Cardiac septum (tissue), 1 donor: ENCODE measurements around the gene RTKN2. TPM values are rescaled to one million over a fixed set of nuclear protein-coding genes. Genes with fewer than 3 reads are reported as not detected.
"Not testable (repeated sequence)": the region's sequence is repeated elsewhere in the genome, so short reads cannot be mapped to it uniquely, and the experiment has no call there.

ENCODE experiments used
- DNase-seq: peaks from one replicate; pipeline ENCODE4 v3.0.0-alpha.2; 2020; ENCODE audit warnings: low spot score
- intact Hi-C: fragments of 100-400 bp; cut with DNase I; formaldehyde crosslinking; loops from one replicate; pipeline ENCODE4 v1.14.0; 2022
- long read RNA-seq: library from polyadenylated mRNA; unstranded; transcript quantifications from one replicate; pipeline ENCODE4 v2.0.0, GENCODE V29; 2021
- total RNA-seq: library from RNA; stranded (reverse); fragmentation: NEBNext Ultra II Directional; extraction: Animal tissue kit (Norgen Biotek cat#: 25700); gene quantifications from one replicate; pipeline ENCODE4 v1.2.1, GENCODE V29; 2021
- donor health status: DM: no; HTN: no; CAD: no.

Gene RTKN2, protein sequence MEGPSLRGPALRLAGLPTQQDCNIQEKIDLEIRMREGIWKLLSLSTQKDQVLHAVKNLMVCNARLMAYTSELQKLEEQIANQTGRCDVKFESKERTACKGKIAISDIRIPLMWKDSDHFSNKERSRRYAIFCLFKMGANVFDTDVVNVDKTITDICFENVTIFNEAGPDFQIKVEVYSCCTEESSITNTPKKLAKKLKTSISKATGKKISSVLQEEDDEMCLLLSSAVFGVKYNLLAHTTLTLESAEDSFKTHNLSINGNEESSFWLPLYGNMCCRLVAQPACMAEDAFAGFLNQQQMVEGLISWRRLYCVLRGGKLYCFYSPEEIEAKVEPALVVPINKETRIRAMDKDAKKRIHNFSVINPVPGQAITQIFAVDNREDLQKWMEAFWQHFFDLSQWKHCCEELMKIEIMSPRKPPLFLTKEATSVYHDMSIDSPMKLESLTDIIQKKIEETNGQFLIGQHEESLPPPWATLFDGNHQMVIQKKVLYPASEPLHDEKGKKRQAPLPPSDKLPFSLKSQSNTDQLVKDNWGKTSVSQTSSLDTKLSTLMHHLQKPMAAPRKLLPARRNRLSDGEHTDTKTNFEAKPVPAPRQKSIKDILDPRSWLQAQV
- total RNA-seq = 0.03 TPM
- long read RNA-seq = 0 reads

- peak; percentile 79 for DNase-seq
- intact Hi-C loops = no loop called here
Measured at GRCh38 chr10:62268399-62269114, at the start of gene RTKN2. Gene RTKN2 (minus strand): TSS chr10:62268844. CDS start chr10:62268610, 234 bp downstream.

DNA sequence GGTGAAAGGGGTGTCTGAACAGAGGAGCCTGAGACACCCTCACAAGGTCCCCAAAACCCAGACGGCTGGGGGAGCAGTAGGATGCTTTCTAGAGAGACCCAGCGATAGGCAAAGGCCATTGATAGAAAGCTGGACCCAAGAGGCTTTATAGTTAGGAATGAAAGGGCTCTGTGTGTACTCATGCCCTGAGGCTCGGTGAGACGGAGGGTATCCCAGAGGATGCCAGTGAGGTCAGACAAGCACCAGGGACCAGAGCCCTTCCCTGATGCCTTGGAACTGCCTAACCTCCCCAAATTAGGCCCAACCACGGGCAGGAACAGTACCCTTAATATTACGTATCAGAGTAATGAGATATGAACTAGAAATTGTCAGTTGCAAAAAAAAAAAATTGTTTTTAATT lies 48.6 kb upstream of the RTKN2 start:
- intact Hi-C loops = no loop called here

DNA sequence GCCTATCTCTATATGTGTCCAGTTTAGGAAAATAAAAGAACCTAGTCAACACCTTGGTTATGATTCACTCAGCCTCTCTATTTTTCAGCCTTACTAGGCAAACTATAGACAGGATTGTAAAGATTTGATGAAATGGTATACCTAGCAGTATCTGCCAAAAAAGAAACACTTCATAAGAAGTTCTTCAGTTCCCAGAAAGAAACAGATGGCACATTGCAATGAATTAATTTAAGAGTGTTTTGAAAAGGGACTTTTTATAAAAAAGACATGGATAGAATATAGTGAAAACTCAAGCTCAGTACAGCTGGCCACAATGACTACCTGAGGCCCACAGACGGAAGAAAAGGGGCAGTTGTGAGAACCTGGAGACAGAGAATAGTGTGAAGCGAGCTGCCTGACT lies 40.6 kb upstream of the RTKN2 start:
- intact Hi-C loops = no loop called here
- DNase-seq = no peak

More for the DNA sequence above, 48.6 kb upstream of the RTKN2 start:
- no peak for DNase-seq

DNA sequence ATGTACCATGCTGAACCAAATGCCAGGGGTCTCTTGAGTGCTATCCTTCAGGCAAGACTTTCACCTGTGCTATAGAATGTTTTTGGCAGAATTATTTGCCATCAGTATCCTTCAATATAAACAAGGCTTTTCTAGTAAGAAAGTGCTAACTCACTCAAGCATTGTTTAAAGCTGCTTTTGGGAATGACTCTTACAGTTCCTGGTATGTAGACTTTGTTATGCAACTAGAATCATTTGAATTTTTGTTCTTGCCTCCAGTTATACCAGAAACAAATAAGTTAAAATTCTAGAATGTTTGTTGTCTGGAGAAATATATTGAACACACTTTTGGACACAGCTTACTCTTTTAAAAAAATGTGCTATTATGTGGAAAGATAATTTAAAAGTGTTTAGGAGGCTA lies 39.5 kb upstream of the RTKN2 start:
- intact Hi-C loops = no loop called here

DNA sequence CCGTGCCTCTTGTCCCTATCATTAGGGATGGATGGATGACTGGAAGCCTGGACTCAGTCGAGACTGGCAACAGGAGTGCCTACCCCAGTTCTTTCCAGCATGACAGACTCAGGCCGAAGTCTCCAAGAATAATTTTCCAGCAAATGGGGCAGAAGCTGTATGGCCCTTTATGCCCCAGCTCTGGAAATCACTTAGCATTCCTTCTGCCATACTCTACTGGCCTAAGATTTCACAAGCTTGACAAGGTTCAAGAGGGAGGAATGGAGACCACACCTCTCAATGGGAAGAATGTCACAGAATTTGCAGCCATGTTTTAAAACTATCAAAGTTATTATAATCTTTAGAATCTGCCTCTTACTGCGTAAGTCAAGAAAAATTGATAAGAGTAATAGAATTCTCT lies 39.0 kb upstream of the RTKN2 start:
- intact Hi-C loops = no loop called here

More for the DNA sequence above, 39.5 kb upstream of the RTKN2 start:
- DNase-seq = no peak

DNA sequence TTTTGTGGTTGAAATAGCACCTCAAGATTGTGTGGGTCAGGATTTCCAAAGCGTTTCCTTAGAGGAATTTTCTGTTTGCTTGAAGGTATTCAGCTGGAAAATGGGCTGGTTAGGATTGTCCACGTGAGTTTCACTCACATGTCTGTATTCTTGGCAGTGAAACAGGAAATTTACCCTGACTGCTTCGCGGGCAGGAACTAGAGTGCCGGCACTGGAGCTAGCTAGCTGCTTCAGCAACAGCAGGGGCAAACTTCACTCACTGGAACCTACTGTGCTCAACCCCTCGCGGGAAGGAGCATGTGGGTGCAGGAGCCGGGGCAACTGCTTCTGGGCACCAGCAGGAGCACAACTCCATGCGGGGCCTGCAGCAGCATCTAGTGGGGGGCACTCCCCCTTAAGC lies 38.0 kb upstream of the RTKN2 start:
- intact Hi-C loops = no loop called here

More for the DNA sequence above, 39.0 kb upstream of the RTKN2 start:
- DNase-seq = no peak

GRCh38 chr10:62305813-62306212 lies 37.2 kb upstream of the RTKN2 start:
- no peak for DNase-seq
- intact Hi-C loops = no loop called here

More for the DNA sequence above, 38.0 kb upstream of the RTKN2 start:
- no peak for DNase-seq

- intact Hi-C loops = no loop called here
- no peak for DNase-seq
Measured at GRCh38 chr10:62303922-62304321, 35.3 kb upstream of the RTKN2 start.

GRCh38 chr10:62302760-62303159 lies 34.1 kb upstream of the RTKN2 start:
- DNase-seq = no peak
- intact Hi-C loops = no loop called here

DNA sequence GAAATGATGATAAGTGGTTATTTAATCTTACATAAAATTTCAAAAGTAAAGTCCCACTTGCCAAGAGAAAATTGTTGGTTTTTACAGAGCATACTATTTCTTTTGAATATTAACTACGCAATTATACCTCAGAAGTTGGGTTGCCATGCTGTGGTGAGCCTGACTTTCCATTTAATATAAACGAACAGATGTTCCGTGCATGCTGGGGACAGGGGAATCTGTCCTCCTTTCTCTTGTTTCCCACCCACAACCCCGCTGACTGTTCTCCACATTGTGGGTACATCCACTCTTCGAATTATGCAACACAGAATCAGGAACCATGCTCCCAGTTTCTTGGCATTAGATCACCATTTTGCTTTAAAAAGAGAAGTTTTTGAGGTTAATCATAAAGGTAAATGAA lies 29.2 kb upstream of the RTKN2 start:
- intact Hi-C loops = no loop called here
- DNase-seq = no peak

DNA sequence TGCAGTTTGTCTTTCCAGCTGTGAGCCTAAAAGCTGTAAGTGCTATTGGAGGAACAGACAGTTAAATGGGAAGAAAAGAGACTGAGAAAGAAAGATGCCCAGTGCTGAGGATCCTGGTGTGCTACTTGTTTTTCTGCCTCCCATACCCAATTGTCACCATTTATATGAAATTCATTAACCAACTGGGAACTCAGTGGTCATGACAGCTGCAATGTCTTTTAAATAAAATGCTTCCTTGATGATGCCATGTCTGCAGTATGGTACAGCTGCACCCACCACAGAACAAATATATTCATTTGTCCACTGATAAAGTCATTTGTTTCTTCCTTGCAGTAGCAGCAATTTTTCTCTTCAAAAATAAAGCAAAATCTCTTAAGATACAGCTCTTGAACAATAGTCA lies 15.6 kb upstream of the RTKN2 start:
- no peak for DNase-seq
- intact Hi-C loops = no loop called here

DNA sequence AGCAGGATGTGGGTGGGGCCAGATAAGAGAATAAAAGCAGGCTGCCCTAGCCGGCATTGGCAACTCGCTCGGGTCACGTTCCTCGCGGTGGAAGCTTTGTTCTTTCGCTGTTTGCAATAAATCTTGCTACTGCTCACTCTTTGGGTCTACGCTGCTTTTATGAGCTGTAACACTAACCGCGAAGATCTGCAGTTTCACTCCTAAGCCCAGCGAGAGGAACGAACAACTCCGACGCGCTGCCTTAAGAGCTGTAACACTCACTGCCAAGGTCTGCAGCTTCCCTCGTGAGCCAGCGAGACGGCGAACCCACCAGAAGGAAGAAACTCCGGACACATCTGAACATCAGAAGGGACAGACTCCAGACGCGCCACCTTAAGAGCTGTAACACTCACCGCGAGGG lies 12.7 kb upstream of the RTKN2 start:
- intact Hi-C loops, DNase-seq: not testable (repeated sequence)

DNA sequence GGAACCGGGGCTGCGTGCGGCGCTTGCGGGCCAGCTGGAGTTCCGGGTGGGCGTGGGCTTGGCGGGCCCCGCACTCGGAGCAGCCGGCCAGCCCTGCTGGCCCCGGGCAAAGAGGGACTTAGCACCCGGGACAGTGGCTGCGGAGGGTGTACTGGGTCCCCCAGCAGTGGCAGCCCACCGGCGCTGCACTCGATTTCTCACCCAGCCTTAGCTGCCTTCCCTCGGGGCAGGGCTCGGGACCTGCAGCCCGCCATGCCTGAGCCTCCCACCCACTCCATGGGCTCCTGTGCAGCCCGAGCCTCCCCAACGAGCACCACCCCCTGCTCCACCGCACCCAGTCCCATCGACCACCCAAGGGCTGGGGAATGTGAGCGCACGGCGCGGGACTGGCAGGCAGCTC lies 11.7 kb upstream of the RTKN2 start:
- intact Hi-C loops, DNase-seq: not testable (repeated sequence)

GRCh38 chr10:62278441-62278910 lies 9.8 kb upstream of the RTKN2 start:
- intact Hi-C loops = no loop called here
- DNase-seq = no peak

DNA sequence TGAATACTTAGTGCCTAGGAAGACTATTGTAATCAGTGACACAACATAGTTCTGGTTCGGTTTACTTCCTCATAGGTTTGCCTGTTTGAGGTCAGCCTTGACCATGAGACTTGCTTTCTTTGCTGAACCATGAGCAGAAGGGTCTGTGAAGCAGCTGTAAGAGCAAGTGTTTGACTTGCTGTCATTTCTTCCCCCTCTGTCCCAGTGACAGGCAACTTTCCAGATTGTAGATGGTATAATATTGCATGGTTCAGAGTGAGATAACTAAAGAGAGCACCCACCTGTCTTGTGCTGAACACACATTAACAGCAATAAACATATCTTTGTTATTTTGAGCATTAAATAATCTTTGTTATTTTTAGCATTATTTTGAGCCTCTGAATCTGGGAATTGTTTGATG lies 9.3 kb upstream of the RTKN2 start:
- no peak for DNase-seq
- intact Hi-C loops = no loop called here

GRCh38 chr10:62270020-62270419 lies 1.4 kb upstream of the RTKN2 start:
- intact Hi-C loops = no loop called here
- DNase-seq = no peak

DNA sequence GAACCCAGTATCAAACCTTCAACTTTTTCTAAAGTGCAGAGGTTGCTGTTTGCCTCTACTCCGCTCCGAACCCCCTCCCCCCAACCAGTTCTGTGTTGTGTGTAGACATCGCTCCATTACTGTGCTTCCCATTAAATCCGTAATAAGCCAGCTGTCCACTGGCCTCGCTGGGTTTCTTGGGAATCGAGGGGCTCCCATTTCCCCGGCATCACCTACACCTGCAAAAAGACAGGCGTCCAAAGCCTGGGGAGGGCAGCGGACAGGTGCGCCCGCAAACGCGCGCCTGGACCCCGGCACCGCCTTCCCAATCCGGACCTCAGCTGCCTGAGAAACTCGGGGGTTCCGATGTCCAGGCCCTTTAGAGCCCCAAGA lies 631 bp downstream of the RTKN2 start:
- intact Hi-C loops = no loop called here
- DNase-seq = no peak

GRCh38 chr10:62266611-62267010 lies 2.0 kb downstream of the RTKN2 start:
- DNase-seq = no peak

DNA sequence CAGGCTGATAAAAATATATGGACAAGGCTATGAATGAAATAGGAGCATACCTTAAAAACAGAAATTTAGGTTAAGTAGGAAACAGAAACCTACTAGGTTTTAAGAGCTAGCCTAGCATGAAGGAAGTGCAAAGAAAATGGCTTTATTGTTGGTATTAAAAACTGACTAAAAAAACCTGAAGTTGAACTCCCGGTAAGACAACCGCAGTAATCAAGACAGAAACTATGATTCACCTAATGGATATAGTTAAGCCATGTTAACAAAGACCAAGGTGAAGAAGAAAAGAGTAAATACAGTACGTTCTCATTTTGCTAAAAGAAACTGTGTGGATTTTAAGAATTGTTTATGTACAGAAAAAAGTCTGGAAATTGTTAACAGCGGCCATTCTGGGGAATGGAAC lies 2.5 kb downstream of the RTKN2 start:
- no peak for DNase-seq
- intact Hi-C loops = no loop called here

More at GRCh38 chr10:62266611-62267010, 2.0 kb downstream of the RTKN2 start:
- intact Hi-C loops = no loop called here

DNA sequence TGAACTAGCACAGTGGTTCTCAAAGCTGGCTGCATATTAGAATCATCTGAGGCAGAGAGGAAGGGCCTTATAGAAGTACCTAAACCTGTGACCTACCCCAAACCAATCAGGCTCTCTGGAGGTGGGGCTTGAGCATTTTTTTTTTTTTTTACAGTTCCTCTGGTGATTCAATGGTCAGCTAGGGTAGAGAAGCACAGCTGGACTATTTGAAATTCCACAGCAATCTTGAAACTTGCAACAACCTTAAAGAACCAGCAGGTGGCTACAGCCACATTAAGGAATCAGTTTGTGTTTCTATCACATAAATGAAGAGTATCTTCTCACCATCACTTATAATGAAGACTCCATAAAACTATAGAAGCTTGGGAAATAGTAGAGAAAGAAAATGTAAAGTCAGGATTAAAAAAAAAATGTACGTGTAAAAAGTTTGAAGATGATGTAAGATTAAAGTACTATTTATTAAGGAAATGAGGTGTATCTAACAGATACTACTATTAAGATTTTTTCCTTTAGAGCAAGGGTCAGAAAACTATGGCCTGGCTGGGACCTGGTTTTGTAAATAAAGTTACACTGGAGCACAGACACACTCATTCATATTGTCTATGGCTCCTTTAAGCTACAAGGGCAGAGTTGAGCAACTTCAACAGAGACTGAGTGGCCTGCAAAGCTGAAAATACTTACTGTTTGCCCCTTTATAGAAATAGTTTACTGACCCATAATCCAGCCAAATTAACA lies 3.8 kb downstream of the RTKN2 start:
- intact Hi-C loops = no loop called here

More for the DNA sequence above, 3.8 kb downstream of the RTKN2 start:
- no peak for DNase-seq
